GM19455 (cell line): ENCODE data around the gene CD83.
"Not testable (repeated sequence)": the region's sequence is repeated elsewhere in the genome, so short reads cannot be mapped to it uniquely, and the experiment has no call there.

ENCODE experiments used
- ATAC-seq: cut with Tn5 transposase; IDR thresholded peaks from one replicate; pipeline ENCODE4 v1.9.1; 2021; ENCODE audit not compliant: unreplicated experiment

Gene CD83

DNA sequence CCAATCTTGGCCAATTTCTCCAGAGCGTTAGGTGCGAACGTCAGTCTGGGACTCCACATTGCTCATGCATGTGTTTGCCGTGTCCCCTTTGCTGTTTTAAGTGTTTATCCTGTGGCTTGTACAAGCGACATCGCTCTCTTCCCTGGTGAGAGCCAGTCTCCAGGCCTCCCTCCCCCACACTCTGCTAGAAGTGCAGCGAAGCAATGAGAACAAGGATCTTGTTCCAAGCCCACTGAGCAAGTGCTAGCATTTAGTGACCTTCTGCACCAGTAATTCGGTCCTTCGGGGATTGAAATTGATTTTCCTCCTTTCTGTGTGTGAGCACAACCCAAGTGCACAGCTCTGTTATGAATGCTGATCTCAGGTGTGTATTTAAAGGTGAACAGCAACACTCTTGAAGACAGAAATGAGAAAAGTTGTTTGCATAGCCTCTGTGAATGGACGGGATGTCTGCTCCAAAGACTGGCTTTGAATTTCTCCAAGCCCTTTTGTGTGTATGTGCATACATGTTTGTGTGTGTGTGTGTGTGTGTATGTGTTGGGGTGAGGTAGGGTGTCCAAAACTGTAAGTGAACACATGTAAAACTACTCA lies 29.0 kb downstream of the CD83 start:
- ATAC-seq: no peak

DNA sequence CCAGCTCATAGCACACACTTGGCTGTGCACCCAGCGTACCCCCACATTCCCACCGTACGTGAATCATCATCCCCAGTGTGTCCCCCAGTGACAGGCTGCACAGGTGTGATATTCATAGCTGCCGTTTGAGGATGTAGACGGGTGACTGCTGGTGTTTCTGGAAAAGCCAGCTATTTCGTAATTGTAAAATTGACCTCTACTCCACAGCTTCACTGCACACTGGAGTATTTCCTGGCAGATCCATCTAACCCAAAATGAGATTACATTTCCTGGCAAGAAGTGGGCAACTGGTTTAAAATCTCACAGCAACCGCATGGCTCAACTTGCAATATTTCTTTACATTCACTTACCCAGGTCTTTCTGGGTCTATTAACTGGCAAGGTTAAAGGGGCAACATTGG lies 30.3 kb downstream of the CD83 start:
- ATAC-seq: no peak

DNA sequence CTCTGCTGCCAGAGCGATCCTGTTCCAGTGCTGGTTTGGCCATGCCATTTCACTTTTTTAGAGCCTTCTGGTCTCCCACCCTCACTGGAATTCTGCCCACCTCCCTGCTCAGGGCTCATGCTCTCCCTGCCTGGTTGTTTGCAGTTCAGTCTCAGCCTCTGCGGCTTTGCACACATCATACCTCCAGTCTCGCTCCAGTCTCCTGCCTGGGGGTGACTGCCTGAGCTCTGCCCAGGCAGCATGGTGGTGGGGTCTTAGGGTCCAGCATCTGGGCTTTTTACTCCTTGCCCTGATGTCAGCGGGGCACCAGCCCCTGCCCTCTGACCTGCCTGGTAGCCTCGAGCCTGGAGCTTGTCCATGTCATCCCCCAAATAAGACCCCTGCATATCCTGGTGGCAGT lies 30.9 kb downstream of the CD83 start:
- no peak for ATAC-seq

DNA sequence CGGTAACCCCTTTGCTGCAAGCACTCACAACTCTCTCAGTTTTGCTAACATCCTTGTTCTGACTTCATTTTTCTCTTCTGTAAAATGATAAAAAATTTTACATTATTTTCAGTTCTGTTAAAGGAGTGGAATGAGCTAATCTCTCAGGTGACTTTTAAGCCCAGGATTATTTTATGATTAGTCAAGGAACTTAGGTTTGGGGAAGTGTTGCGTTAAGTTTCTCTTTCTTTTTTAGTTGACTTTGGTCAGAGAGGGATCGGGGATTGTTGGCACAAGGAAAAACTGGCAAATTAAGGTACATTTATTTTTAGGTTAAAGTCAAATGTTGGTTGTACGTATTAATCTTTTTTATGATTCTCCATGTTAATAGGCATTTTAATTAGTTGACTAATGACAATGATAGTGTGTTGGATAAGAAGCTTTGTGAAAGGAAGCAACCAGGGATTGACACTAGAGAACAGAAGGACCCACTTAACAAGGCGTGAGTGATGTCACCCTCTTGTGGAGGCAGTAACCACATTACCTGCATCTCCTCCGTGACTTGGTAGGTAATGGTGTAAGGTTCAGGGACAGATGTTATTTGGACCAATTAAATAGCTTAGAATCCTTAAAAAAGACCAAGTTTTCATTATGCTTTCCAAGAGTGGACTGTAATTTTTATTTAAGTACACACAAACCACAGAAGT lies 31.6 kb downstream of the CD83 start:
- ATAC-seq: no peak

DNA sequence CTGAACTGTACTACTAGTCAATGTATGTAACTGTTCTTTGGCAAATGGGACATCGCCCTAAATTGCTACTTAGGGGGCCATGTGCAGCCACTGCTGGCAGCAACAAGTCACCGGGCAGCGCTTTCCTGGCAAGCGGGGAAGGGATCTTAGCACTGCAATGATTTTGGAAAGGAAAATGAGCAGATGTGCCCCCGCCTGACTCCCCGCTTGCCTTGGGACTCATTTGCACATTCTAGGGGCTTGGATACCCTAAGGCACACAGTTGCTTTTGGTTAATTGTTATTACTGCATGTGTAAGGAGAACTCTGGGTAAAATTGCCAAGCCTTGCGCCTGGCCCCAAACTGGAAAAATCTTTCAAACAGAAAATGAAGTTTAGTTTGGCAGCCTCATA lies 32.2 kb downstream of the CD83 start:
- no peak for ATAC-seq

DNA sequence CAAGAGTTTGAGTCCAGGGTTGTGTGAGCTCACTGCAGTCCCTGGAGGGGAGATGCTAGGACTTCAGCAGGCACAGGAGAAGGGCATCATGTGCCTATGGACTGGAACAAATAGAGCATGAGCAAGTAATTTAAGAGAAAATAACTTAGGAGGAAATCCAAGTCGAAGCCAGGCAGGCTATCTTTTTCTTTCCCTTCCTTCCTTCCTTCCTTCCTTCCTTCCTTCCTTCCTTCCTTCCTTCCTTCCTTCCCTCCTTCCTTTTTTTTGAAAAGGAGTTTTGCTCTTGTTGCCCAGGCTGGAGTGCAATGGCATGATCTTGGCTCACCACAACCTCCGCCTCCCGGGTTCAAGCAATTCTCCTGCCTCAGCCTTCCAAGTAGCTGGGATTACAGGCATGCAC lies 33.7 kb downstream of the CD83 start:
- not testable (repeated sequence) for ATAC-seq

DNA sequence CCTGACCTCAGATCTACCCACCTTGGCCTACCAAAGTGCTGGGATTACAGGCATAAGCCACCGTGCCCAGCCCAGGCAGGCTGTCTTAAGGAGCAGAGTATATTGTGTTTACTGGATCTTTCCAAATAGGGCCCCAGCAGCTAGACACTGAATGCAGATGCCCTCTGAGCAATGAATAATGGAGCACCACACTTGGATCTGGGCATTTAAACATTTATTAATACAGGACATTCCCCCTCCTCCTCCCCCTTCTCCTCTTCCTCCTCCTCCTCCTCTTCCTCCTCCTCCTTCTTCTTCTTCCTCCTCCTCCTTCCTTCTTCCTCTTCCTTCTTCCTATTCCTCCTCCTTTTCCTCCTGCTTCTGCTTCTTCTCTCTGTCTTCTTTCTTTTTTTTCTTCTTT lies 34.2 kb downstream of the CD83 start:
- ATAC-seq: no peak

DNA sequence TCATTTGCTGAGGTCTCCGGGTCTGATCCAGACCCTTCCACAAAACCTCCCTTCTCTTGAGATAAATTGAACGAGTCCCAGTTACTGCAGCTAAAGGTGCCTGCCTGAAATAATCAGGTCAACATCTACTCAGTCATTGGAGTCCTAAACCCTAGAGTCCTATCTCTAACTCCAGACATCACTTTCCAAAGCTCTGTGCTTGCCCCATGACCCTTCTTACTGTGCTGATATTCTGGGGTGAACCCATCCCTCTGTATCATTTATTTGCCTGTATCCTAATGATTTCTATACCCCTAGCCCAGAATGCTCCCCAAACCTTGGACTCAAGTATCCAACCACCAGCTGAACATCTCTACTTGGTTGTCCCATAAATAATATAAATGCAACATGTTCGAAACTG lies 35.7 kb downstream of the CD83 start:
- ATAC-seq: no peak

DNA sequence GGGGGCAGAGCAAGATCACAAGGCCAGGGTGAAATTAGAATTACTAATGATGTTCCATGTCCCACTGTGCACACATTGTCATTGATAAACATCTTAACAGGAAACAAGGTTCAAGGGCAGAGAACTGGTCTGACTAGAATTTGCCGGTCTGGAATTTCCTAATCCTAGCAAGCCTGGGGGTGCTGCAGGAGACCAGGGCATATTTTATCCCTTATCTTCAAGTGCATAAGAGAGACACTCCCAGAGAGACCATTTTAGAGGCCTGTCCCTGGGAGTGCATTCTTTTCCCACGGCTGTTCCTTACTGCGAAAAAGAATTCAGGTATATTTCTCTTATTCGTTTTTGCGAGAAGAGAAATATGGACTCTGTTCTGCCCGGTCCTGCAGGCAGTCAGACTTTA lies 41.5 kb downstream of the CD83 start:
- no peak for ATAC-seq

DNA sequence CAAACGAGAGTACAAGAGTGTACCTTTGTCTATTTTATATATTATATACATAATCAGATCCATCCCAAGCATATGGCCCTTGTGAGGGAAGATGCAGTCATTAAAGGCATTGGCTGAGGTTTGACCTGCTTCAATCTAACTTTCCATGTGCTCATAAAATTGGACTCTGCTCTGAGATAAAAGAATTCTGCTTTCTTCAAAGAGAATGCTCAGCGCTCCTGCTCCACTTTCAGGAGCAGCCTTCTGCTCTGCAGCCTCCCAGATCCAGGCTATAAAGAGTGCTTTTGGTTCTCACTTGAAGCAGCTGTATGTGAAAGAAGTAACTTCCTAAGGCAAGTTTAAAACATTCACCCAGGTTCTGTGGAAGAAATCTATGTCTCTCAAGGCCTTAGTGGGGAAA lies 45.3 kb downstream of the CD83 start:
- ATAC-seq: no peak

DNA sequence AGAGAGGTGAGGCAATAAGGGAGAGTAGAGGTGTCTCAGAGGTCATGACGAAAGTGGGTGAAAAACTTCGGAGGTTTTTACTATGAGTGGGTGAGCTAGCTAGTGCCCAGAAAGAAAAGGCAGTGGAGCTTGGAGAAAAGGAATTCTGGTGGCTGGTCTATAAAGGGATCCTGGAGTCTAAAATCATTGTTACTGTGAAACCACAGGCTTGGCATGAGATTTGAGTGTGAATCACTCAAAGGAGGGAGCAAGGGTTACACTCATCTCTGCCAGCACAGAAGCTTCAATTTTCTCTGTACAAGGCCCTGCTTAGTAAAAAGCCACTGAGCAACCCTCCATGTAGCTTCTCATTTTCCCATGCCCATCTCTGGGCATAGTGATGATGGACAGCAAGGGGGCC lies 47.5 kb downstream of the CD83 start:
- no peak for ATAC-seq

DNA sequence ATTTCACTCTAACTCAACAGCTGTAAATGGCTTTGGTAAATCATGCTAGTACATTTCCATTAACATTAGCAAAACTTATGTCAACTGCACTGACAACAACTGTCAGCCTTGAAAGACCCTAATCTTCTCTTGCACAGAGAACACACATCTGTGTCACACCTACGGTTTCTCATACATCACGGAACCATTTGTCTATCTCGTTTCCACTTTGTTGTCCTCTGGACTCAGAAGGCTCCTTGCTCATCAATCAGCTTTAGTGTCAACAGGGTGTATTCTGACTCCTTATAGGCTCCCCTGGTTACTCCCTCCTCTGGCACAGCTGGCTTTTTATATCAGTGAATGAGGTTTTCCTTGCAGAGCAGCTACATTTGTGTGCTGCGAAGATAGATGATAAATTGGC lies 49.3 kb downstream of the CD83 start:
- ATAC-seq: no peak

DNA sequence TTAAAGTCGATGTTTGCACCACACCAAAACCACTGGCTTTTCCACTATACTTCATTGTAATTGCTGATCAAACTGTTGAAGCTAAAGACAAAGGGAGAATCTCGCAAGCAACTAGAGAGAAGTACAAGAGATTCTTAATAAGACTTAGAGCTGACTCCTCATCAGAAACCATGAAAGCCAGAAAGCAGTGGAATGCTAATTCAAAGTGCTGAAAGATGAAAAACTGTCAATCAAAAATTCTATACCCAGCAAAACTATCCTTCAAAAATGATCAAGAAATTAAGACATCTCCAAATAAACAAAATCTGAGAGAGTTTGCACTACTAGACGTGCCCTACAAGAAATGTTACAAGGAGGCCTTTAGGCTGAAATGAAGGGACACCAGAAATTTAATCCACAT lies 52.6 kb downstream of the CD83 start:
- ATAC-seq: no peak

DNA sequence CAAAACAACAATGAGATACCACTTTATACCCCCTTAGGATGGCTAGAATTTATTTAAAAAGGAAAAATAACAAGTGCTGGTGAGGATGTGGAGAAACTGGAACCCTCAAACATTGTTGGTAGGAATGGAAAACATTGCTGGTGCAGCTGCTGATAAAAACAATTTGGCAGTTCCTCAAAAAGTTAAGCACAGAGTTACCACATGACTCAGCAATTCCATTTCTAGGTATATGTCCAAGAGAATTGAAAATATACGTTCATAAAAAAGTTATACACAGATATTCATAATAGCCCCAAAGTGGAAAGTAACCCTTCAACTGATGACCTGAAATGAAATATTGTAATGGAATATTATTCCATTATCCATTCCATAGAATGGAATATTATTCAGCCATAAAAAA lies 55.0 kb downstream of the CD83 start:
- no peak for ATAC-seq

DNA sequence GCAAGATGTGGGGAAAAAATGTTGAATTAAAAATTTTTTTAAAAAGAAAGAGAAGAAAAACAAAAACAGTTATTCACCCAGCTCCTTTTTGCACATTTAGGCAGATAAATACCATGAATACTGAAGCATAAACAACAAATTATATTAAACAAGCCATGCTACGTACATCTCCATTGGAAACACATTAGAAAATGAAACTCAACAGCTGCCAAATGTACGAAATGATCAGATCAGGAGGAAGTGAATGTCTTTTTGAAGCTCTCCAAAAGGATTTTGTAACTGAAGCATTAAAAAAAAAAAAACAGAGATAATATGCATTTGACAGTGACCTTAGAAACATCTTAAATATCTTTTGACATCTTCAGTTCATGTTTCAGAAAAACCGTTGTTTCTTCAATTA lies 56.7 kb downstream of the CD83 start:
- no peak for ATAC-seq

DNA sequence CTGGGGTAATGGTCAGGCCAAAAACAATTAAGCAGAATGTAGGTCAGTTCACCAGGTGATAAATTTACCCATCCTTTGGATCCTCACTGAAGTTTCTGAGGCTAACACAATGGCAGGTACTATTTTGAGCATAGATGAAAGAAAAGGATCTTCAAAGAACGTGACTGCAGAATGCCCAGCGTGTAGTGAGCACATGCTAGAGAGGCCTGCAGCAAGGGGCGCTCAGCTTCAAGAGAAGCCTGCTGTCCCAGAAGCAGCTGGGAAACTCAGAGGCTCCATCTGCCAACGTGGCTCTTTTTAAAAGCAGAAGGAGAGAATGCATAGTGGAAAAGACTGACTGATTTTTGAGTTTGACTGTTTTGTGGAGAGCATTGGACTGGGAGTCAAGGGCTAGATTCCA lies 57.4 kb downstream of the CD83 start:
- ATAC-seq: no peak

DNA sequence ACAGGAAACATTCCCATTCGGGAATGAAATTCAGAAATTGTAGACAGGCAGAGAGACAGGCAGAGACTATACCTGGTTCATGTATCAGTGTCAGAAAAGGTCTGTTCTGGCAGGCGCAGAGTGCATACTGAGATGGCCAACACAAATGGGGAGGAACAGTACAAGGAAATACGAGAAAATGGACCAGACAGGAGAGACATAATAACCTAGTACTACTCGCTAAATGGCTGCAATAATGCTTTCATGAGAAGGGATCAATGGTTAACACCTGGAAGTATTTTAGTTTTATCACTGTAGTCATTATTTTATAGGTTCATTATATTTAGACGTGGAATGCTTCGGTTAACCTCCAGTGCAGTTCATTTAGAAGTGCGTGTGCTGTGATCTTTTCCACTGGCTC lies 58.9 kb downstream of the CD83 start:
- no peak for ATAC-seq

DNA sequence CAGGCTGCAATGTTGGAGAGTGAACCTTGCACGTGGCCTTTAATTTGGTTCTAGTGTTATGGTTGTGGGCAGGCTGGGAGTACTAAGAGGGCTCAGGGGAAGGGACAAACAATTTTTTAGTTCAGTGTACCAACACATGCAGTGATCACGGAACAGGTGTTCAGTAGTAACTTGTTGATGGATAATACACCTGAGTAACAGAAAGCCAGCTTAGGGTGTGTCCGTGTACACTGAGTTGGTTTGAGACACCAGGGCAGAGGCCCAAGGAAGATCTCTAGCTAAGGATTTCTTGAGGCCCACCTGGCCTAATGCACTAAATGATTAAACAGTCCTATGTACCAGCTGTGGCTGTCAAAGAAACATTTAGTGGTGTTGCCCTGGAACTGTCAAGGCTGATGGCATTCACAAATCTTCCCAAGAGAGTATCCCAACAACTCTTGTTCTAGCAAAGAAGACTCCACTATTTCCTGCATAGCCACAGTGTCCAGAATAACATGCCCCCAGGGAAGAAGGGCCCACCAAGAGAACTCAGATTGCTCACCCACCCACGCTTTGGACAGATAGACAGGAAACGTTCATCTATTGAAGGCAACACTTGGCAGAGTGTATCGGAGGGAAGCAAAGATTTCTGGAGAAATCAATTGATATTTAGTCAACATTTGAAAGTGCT lies 60.0 kb downstream of the CD83 start:
- ATAC-seq: no peak

DNA sequence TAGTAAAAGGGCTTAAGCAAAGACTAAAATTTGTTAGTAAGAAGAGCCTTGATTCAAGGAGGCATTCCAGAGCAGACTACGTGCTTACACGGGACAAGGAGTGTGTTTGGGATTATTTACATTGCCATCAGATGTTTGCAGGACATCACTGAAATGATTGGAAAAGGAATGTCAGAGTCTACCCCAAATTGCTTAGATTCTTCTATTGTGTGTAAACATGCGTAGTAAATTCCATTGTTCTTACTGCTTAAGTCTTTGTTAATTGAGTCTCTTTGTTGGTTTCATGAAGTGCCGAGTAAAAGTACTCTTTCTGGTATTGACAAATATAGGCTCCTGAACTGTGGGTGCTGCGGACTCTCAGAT lies 60.5 kb downstream of the CD83 start:
- ATAC-seq: no peak

DNA sequence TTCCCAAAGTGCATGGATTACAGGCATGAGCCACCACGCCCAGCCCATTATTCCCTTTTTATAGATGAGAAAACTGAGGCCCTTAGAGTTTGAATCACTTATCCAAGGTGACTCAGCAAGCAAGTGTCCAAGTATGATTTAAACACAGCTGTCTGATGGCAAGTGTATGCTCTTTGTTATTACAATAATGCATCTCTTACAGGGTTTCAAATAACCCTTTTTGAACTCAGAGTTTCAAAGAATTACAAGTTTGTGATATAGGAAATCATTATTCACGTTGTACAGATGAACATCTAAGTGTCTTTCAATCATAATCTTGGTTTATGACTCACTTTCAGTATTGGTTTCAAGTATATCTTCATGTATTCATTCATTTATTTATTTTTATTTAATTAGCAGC lies 63.0 kb downstream of the CD83 start:
- no peak for ATAC-seq

DNA sequence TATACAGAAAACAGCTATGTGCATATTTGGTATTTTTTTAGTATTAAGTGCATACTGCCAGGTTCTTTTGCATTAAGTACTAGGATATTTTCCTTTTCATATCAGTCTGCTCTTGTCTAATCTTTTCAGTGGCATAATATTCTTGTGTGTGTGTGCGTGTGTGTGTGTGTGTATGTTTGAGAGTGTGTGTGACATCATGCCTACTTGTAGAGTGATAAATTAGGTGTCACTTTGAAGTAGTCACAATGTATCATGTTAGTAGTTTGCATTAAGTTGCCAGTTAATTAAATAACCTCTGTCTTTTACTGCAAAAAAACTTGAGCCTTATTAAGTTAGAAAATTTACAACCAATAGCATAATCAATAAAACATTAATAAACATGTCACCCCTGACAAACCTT lies 65.3 kb downstream of the CD83 start:
- no peak for ATAC-seq
